ENCODE results near the gene S1PR1.
"Not testable (repeated sequence)": the region's sequence is repeated elsewhere in the genome, so short reads cannot be mapped to it uniquely, and the experiment has no call there.

The S1PR1 gene

GRCh38 chr1:101219924-101220870 lies 16.6 kb upstream of the S1PR1 start:
- CTCF ChIA-PET: interaction anchor here (0.8 kb wide), 1 partner anchor 26 kb away, joined by 3 read pairs; no protein-coding TSS in a partner anchor
- peaks cover 0 to 6% (median 0%) of the 10 kb centered on the region in 4 experiments for H3K4me1 ChIP-seq (ENCODE audit: control extremely low read depth in 1 of 4, control insufficient read depth in 4 of 4, insufficient read depth in 4 of 4, low read length in 3 of 4)
- POLR2A ChIA-PET: interaction anchor here (0.7 kb wide), 1 partner anchor 73 kb away, joined by 3 read pairs; no protein-coding TSS in a partner anchor
- H3K27me3 ChIP-seq (replicated peaks in 2 of 5; ENCODE audit: control insufficient read depth in 4 of 5, insufficient read depth in 5 of 5, low read length in 4 of 5): no peaks in the 10 kb centered on the region
- no peaks in the 10 kb centered on the region for H3K9me3 ChIP-seq (ENCODE audit: control extremely low read depth in 1 of 5, control insufficient read depth in 4 of 5, insufficient read depth in 2 of 5, low read depth in 1 of 5, low read length in 4 of 5)
- no peak overlapping the region for H3K27ac ChIP-seq (ENCODE audit: insufficient read depth in 1 of 2, low read depth in 1 of 2, low read length in 2 of 2, poor library complexity in 1 of 2, severe bottlenecking in 2 of 2)
- WGBS (ENCODE audit: insufficient coverage): 90% methylated on average over 7 of the region's 11 CpGs
- H3K4me3 ChIP-seq (ENCODE audit: control insufficient read depth in 1 of 7, extremely low read depth in 1 of 7, insufficient read depth in 4 of 7, low read depth in 2 of 7, low read length in 6 of 7): no peak overlapping the region
- DNase-seq: no peak
- H3K36me3 ChIP-seq (ENCODE audit: control insufficient read depth in 4 of 4, insufficient read depth in 4 of 4, low read length in 3 of 4): no peaks in the 10 kb centered on the region

GRCh38 chr1:101220906-101221305 lies 15.9 kb upstream of the S1PR1 start:
- POLR2A ChIA-PET: interaction anchor here (0.7 kb wide), 1 partner anchor 72 kb away, joined by 3 read pairs; no protein-coding TSS in a partner anchor
- CTCF ChIA-PET: no interaction called here
- no peak for DNase-seq
- Histone ChIP-seq H3K4me1 (ENCODE audit: control extremely low read depth in 1 of 4, control insufficient read depth in 4 of 4, insufficient read depth in 4 of 4, low read length in 3 of 4) (peaks cover 0 to 6% (median 0%) of the 10 kb centered on the region in 4 experiments), H3K4me3 (ENCODE audit: control insufficient read depth in 1 of 7, extremely low read depth in 1 of 7, insufficient read depth in 4 of 7, low read depth in 2 of 7, low read length in 6 of 7) (no peak overlapping the region), H3K9me3 (ENCODE audit: control extremely low read depth in 1 of 5, control insufficient read depth in 4 of 5, insufficient read depth in 2 of 5, low read depth in 1 of 5, low read length in 4 of 5) (no peaks in the 10 kb centered on the region), H3K36me3 (ENCODE audit: control insufficient read depth in 4 of 4, insufficient read depth in 4 of 4, low read length in 3 of 4) (no peaks in the 10 kb centered on the region), H3K27me3 (replicated peaks in 2 of 5; ENCODE audit: control insufficient read depth in 4 of 5, insufficient read depth in 5 of 5, low read length in 4 of 5) (no peaks in the 10 kb centered on the region), H3K27ac (ENCODE audit: insufficient read depth in 1 of 2, low read depth in 1 of 2, low read length in 2 of 2, poor library complexity in 1 of 2, severe bottlenecking in 2 of 2) (no peak overlapping the region)
- 92% methylated on average over 3 of the region's 4 CpGs for WGBS (ENCODE audit: insufficient coverage)

- Histone ChIP-seq H3K4me1 (ENCODE audit: control extremely low read depth in 1 of 4, control insufficient read depth in 4 of 4, insufficient read depth in 4 of 4, low read length in 3 of 4) (peaks cover 0 to 6% (median 0%) of the 10 kb centered on the region in 4 experiments), H3K36me3 (ENCODE audit: control insufficient read depth in 4 of 4, insufficient read depth in 4 of 4, low read length in 3 of 4) (no peaks in the 10 kb centered on the region), H3K9me3 (ENCODE audit: control extremely low read depth in 1 of 5, control insufficient read depth in 4 of 5, insufficient read depth in 2 of 5, low read depth in 1 of 5, low read length in 4 of 5) (no peaks in the 10 kb centered on the region), H3K27me3 (replicated peaks in 2 of 5; ENCODE audit: control insufficient read depth in 4 of 5, insufficient read depth in 5 of 5, low read length in 4 of 5) (no peaks in the 10 kb centered on the region), H3K27ac (ENCODE audit: insufficient read depth in 1 of 2, low read depth in 1 of 2, low read length in 2 of 2, poor library complexity in 1 of 2, severe bottlenecking in 2 of 2) (no peak overlapping the region), H3K4me3 (ENCODE audit: control insufficient read depth in 1 of 7, extremely low read depth in 1 of 7, insufficient read depth in 4 of 7, low read depth in 2 of 7, low read length in 6 of 7) (no peak overlapping the region)
- ChIA-PET POLR2A (no interaction called here), CTCF (interaction anchor here (1.0 kb wide), 1 partner anchor 24 kb away, joined by 3 read pairs; no protein-coding TSS in a partner anchor)
- WGBS (ENCODE audit: insufficient coverage): no CpG with 5 or more reads among the region's 1 CpG
- no peak for DNase-seq
These were observed 14.8 kb upstream of the S1PR1 start for GRCh38 chr1:101221945-101222429.

GRCh38 chr1:101227837-101228236 lies 9.0 kb upstream of the S1PR1 start:
- H3K9me3 ChIP-seq (ENCODE audit: control extremely low read depth in 1 of 5, control insufficient read depth in 4 of 5, insufficient read depth in 2 of 5, low read depth in 1 of 5, low read length in 4 of 5): no peaks in the 10 kb centered on the region
- no CpG with 5 or more reads among the region's 2 CpGs for WGBS (ENCODE audit: insufficient coverage)
- H3K4me1 ChIP-seq (ENCODE audit: control extremely low read depth in 1 of 4, control insufficient read depth in 4 of 4, insufficient read depth in 4 of 4, low read length in 3 of 4): no peaks in the 10 kb centered on the region
- POLR2A ChIA-PET: no interaction called here
- CTCF ChIA-PET: interaction anchor here (0.8 to 1.7 kb wide), 3 partner anchors 8 to 44 kb away, joined by 3 to 4 read pairs (median 3); no protein-coding TSS in a partner anchor
- no peaks in the 10 kb centered on the region for H3K27me3 ChIP-seq (replicated peaks in 2 of 5; ENCODE audit: control insufficient read depth in 4 of 5, insufficient read depth in 5 of 5, low read length in 4 of 5)
- H3K4me3 ChIP-seq (ENCODE audit: control insufficient read depth in 1 of 7, extremely low read depth in 1 of 7, insufficient read depth in 4 of 7, low read depth in 2 of 7, low read length in 6 of 7): no peak overlapping the region
- no peak for DNase-seq
- H3K27ac ChIP-seq (ENCODE audit: insufficient read depth in 1 of 2, low read depth in 1 of 2, low read length in 2 of 2, poor library complexity in 1 of 2, severe bottlenecking in 2 of 2): no peak overlapping the region
- H3K36me3 ChIP-seq (ENCODE audit: control insufficient read depth in 4 of 4, insufficient read depth in 4 of 4, low read length in 3 of 4): no peaks in the 10 kb centered on the region

- H3K36me3 ChIP-seq (ENCODE audit: control insufficient read depth in 4 of 4, insufficient read depth in 4 of 4, low read length in 3 of 4): no peaks in the 10 kb centered on the region
- H3K9me3 ChIP-seq (ENCODE audit: control extremely low read depth in 1 of 5, control insufficient read depth in 4 of 5, insufficient read depth in 2 of 5, low read depth in 1 of 5, low read length in 4 of 5): no peaks in the 10 kb centered on the region
- H3K4me3 ChIP-seq (ENCODE audit: control insufficient read depth in 1 of 7, extremely low read depth in 1 of 7, insufficient read depth in 4 of 7, low read depth in 2 of 7, low read length in 6 of 7): no peak overlapping the region
- H3K4me1 ChIP-seq (ENCODE audit: control extremely low read depth in 1 of 4, control insufficient read depth in 4 of 4, insufficient read depth in 4 of 4, low read length in 3 of 4): no peaks in the 10 kb centered on the region
- ChIA-PET CTCF (interaction anchor here (1.3 to 1.7 kb wide), 2 partner anchors 16 to 45 kb away, joined by 3 to 4 read pairs; no protein-coding TSS in a partner anchor), POLR2A (no interaction called here)
- DNase-seq: no peak
- H3K27me3 ChIP-seq (replicated peaks in 2 of 5; ENCODE audit: control insufficient read depth in 4 of 5, insufficient read depth in 5 of 5, low read length in 4 of 5): no peaks in the 10 kb centered on the region
- WGBS (ENCODE audit: insufficient coverage): 100% methylated on average over 1 of the region's 6 CpGs
- no peak overlapping the region for H3K27ac ChIP-seq (ENCODE audit: insufficient read depth in 1 of 2, low read depth in 1 of 2, low read length in 2 of 2, poor library complexity in 1 of 2, severe bottlenecking in 2 of 2)
These were observed 8.2 kb upstream of the S1PR1 start for GRCh38 chr1:101228424-101229134.

GRCh38 chr1:101232182-101232581 lies 4.6 kb upstream of the S1PR1 start:
- POLR2A ChIA-PET; DNase-seq; H3K27ac ChIP-seq (ENCODE audit: insufficient read depth in 1 of 2, low read depth in 1 of 2, low read length in 2 of 2, poor library complexity in 1 of 2, severe bottlenecking in 2 of 2); H3K9me3 ChIP-seq (ENCODE audit: control extremely low read depth in 1 of 5, control insufficient read depth in 4 of 5, insufficient read depth in 2 of 5, low read depth in 1 of 5, low read length in 4 of 5); H3K36me3 ChIP-seq (ENCODE audit: control insufficient read depth in 4 of 4, insufficient read depth in 4 of 4, low read length in 3 of 4); H3K4me3 ChIP-seq (ENCODE audit: control insufficient read depth in 1 of 7, extremely low read depth in 1 of 7, insufficient read depth in 4 of 7, low read depth in 2 of 7, low read length in 6 of 7): not testable (repeated sequence)
- Histone ChIP-seq H3K4me1 (ENCODE audit: control extremely low read depth in 1 of 4, control insufficient read depth in 4 of 4, insufficient read depth in 4 of 4, low read length in 3 of 4) (peaks cover 1 to 18% (median 14%) of the 10 kb centered on the region in 4 experiments), H3K27me3 (replicated peaks in 2 of 5; ENCODE audit: control insufficient read depth in 4 of 5, insufficient read depth in 5 of 5, low read length in 4 of 5) (peaks cover 0 to 10% (median 1%) of the 10 kb centered on the region in 5 experiments)
- CTCF ChIA-PET: interaction anchor here (1.5 kb wide), 1 partner anchor 188 kb away, joined by 4 read pairs; no protein-coding TSS in a partner anchor

All from common myeloid progenitor, CD34-positive (primary cell).